Tibial artery (tissue), 4 donors: ENCODE results near the gene KIAA1671.

Experiments
- DNase-seq, 2 donors: peaks; one replicate each; pipeline ENCODE4 v3.0.0-alpha.2; 2019
- H3K27ac ChIP-seq, 2 donors: fragments of 200-600 bp; sonication (generic) in 1 of 2; 1 replicate in 1 of 2; 2 replicates in 1 of 2; pipeline ENCODE4 v1.5.1; 2018 to 2019; ENCODE audit warnings: mild to moderate bottlenecking in 1 of 2
- H3K27me3 ChIP-seq, 2 donors: fragments of 200-600 bp; sonication (generic) in 1 of 2; one replicate each; pipeline versions ENCODE4 v1.5.1 to v1.6.0; 2016 to 2019
- H3K36me3 ChIP-seq, 3 donors: fragments of 200-600 bp; sonication (generic) in 2 of 3; one replicate each; pipeline ENCODE4 v1.5.1; 2016 to 2019; ENCODE audit warnings: mild to moderate bottlenecking in 2 of 3
- H3K4me1 ChIP-seq, 4 donors: fragments of 200-600 bp; sonication (generic) in 2 of 4; 1 replicate in 3 of 4; 2 replicates in 1 of 4; pipeline ENCODE4 v1.5.1; 2016 to 2019
- H3K4me3 ChIP-seq, 2 donors: fragments of 200-600 bp; sonication (generic) in 1 of 2; 1 replicate in 1 of 2; 2 replicates in 1 of 2; pipeline ENCODE4 v1.5.1; 2018 to 2019; ENCODE audit warnings: mild to moderate bottlenecking in 2 of 2
- H3K9me3 ChIP-seq, 3 donors: fragments of 200-600 bp; sonication (generic) in 1 of 3; one replicate each; pipeline ENCODE4 v1.5.1; 2016 to 2019
- CTCF ChIP-seq, 2 experiments: fragments of 200-600 bp in 1 of 2; fragments of 450-650 bp in 1 of 2; IDR thresholded peaks; one replicate each; pipeline ENCODE4 v1.5.1; 2017 to 2019; ENCODE audit warnings: antibody characterized with exemption in 2 of 2, mild to moderate bottlenecking in 1 of 2, moderate library complexity in 1 of 2
- intact Hi-C: fragments of 100-400 bp; cut with DNase I; formaldehyde crosslinking; loops from one replicate; pipeline ENCODE4 v1.15.0; 2023; ENCODE audit warnings: low total_unique reads

The KIAA1671 gene

DNA sequence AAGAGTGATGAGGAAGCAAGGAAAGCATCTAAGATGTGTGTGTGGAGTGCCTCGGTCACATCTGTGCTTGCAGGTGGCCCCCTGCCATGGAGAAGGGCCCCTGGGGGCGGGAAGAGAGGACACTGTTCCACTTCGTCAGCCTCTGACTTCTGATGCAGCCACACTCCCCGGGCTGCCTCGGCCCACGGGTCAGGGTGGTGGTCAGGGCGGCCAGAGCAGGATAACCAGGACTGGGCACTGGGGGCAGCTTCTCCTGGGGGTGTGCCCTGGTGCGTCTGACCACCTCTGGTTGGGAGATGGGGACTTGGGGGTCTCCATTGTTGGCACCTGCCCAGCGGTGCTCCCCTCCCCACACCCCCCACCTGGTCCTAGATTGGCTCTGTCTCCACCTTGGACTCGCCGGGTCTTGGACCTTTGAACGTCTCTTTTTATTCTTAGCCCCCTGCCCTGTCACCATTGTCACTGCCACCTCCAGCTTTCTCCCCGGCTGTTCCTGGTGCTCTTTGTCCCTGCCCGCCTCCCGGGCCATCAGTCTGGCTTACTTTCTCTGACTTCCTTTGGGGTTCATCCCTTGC, 114.4 kb downstream of the KIAA1671 start:
- TF ChIP-seq CTCF (IDR thresholded peaks at IDR 0.05), result no peak

DNA sequence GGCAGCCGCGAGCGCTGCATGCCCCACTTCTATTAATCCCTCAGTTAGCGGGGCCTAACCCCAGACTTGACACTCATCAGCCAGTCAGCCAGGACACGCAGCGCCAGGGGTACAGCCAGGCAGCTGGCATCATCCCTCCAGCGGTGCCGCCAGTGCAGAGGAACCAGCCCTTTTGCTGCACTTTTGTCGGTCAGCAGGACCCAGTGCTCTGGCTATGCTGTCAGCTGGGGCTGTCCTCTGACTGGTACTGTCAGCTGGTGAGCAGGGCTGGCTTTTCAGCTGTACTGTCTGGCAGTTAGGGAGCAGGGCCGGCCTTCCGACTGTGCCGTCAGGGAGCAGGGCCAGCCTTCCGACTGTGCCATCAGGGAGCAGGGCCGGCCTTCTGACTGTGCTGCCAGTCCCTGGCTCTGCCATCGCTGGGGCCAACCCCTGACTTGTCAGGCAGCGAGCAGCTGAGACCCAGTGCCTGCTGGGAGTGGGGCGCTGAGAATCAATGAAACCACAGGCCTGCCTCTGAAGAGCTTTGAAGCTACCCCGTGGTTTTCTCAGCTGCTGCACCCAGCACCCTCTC, 115.4 kb downstream of the KIAA1671 start:
- DNase-seq, result peak; percentile 58 to 93
- peak overlapping the region in 1 of 2 donors; percentile 10 for H3K4me3 ChIP-seq
- H3K27me3 ChIP-seq, result no peaks in the 10 kb centered on the region
- peak overlapping the region; percentile 87 to 93 for H3K27ac ChIP-seq
- TF ChIP-seq CTCF (IDR thresholded peaks at IDR 0.05), result no peak
- no peaks in the 10 kb centered on the region for H3K36me3 ChIP-seq
- no peaks in the 10 kb centered on the region for H3K9me3 ChIP-seq
- peaks cover 7 to 59% (median 31%) of the 10 kb centered on the region in 4 donors for H3K4me1 ChIP-seq
- intact Hi-C loops, result loop anchor here (5.0 kb wide), 1 partner anchor 104 kb away; no protein-coding TSS in a partner anchor

More for the DNA sequence above, 114.4 kb downstream of the KIAA1671 start:
- intact Hi-C loops, result loop anchor here (5.0 kb wide), 1 partner anchor 105 kb away; no protein-coding TSS in a partner anchor
- Histone ChIP-seq H3K27ac (peak overlapping the region; percentile 87 to 93), H3K4me1 (peaks cover 7 to 59% (median 28%) of the 10 kb centered on the region in 4 donors), H3K27me3 (no peaks in the 10 kb centered on the region), H3K4me3 (no peak overlapping the region), H3K9me3 (no peaks in the 10 kb centered on the region), H3K36me3 (no peaks in the 10 kb centered on the region)
- no peak for DNase-seq

DNA sequence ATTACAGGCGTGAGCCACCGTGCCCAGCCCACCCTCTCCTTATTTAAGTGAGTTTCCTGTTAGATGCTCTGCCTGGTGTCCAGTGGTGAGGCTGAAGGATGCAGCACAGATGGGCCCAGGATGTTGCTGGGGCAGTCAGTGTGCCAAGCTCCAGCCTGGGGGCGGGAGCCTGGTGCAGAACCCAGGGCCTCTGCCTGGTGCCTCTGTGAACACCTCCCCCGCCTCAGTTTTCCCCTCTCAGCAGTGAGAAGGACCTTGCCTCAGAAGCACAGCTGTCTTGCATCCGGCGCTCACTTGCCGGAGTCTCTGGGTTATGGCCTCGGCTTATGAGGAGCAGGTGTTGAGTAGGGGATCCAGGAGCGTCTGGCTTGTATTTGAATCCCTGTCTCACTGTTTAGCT, 116.2 kb downstream of the KIAA1671 start:
- intact Hi-C loops, result loop anchor here (5.0 kb wide), 1 partner anchor 104 kb away; no protein-coding TSS in a partner anchor
- no peak overlapping the region for H3K4me3 ChIP-seq
- H3K36me3 ChIP-seq, result no peaks in the 10 kb centered on the region
- DNase-seq, result no peak
- peaks cover 7 to 67% (median 37%) of the 10 kb centered on the region in 4 donors for H3K4me1 ChIP-seq
- TF ChIP-seq CTCF (IDR thresholded peaks at IDR 0.05), result no peak
- peak overlapping the region; percentile 87 to 93 for H3K27ac ChIP-seq
- H3K27me3 ChIP-seq, result no peaks in the 10 kb centered on the region
- no peaks in the 10 kb centered on the region for H3K9me3 ChIP-seq

GRCh38 chr22:25069426-25069757, 116.9 kb downstream of the KIAA1671 start:
- peak overlapping the region; percentile 87 to 93 for H3K27ac ChIP-seq
- H3K4me1 ChIP-seq, result peaks cover 7 to 72% (median 39%) of the 10 kb centered on the region in 4 donors
- H3K27me3 ChIP-seq, result no peaks in the 10 kb centered on the region
- no peaks in the 10 kb centered on the region for H3K9me3 ChIP-seq
- no peaks in the 10 kb centered on the region for H3K36me3 ChIP-seq
- DNase-seq, result no peak
- intact Hi-C loops, result loop anchor here (5.0 kb wide), 1 partner anchor 103 kb away; no protein-coding TSS in a partner anchor
- no peak for TF ChIP-seq CTCF (IDR thresholded peaks at IDR 0.05)
- H3K4me3 ChIP-seq, result peak overlapping the region; percentile 57 to 58

DNA sequence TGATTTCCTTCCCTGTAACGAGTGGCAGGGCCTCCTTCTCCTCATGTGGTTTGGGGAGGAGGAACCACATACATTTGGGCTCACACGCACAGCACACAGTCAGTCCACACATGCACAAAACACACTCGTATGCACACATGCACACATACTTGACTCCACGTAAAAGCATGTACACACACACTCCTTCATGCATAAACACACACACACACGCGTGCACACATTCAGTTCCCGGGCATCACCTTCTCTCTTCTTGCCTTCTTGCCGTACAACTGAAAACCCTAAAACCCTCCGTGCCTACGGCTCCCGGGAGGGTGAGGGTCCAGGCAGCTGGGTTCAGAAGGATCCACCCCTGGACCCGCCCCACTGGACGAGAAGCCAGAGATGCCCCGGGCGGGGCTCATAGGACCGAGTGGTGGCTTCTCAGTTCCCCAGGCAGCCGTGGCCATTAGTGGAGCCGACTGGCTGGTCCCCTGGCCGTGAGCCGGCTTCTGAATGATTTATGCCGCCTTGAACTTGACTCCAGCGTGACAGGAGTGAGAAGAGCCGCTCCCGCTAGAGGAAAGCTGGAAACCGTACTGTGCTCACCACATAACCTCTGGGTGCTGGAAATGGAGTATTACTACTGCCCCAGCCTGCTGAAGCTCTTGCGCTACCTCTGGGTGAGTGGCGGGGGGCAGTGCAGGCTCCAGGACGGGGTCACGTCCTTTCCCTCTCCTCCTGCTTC, 117.4 kb downstream of the KIAA1671 start:
- TF ChIP-seq CTCF (IDR thresholded peaks at IDR 0.05), result no peak
- intact Hi-C loops, result loop anchor here (5.0 kb wide), 1 partner anchor 102 kb away; no protein-coding TSS in a partner anchor
- Histone ChIP-seq H3K4me1 (peaks cover 7 to 73% (median 40%) of the 10 kb centered on the region in 4 donors), H3K27ac (peak overlapping the region; percentile 87 to 93), H3K4me3 (peak overlapping the region; percentile 57 to 58), H3K36me3 (no peaks in the 10 kb centered on the region), H3K9me3 (no peaks in the 10 kb centered on the region), H3K27me3 (no peaks in the 10 kb centered on the region)
- peak; percentile 50 to 82 for DNase-seq
